Fibroblast of lung (primary cell): ENCODE results near the gene MYO1A. TPM values are rescaled to one million over a fixed set of nuclear protein-coding genes. Genes with fewer than 3 reads are reported as not detected.

Source experiments
- DNase-seq, 2 donors: peaks; one replicate each; pipeline versions ENCODE4 v3.0.0 to v3.0.0-alpha.2; 2010; ENCODE audit warnings: low read depth in 2 of 2
- H2AFZ ChIP-seq: 2 replicates; pipeline ENCODE4 v1.5.1; 2012; ENCODE audit warnings: low read length, control low read depth, inconsistent platforms
- H3K27ac ChIP-seq: 2 replicates; pipeline ENCODE4 v1.5.1; 2011; ENCODE audit warnings: low read length, control low read depth; ENCODE audit not compliant: insufficient read depth
- H3K27me3 ChIP-seq: 2 replicates; pipeline ENCODE4 v1.5.1; 2011; ENCODE audit warnings: mild to moderate bottlenecking, low read length; ENCODE audit not compliant: control insufficient read depth, insufficient read depth
- H3K36me3 ChIP-seq: 2 replicates; pipeline ENCODE4 v1.5.1; 2011; ENCODE audit warnings: low read length; ENCODE audit not compliant: control insufficient read depth, insufficient read depth
- H3K4me1 ChIP-seq: 2 replicates; pipeline ENCODE4 v1.5.1; 2011; ENCODE audit warnings: low read length; ENCODE audit not compliant: control insufficient read depth, insufficient read depth; ENCODE audit errors: extremely low read depth
- H3K4me2 ChIP-seq: 2 replicates; pipeline ENCODE4 v1.5.1; 2011; ENCODE audit warnings: low read length, control low read depth; ENCODE audit not compliant: insufficient read depth; ENCODE audit errors: extremely low read depth
- H3K4me3 ChIP-seq, 4 experiments: fragments of 200-600 bp in 1 of 4; sonication (generic) in 1 of 4; replicated peaks in 1 of 4; 2 replicates each; pipeline ENCODE4 v1.5.1; 2011 to 2016; ENCODE audit warnings: low read length in 4 of 4, low read depth in 3 of 4, mild to moderate bottlenecking in 3 of 4, control low read depth in 2 of 4, inconsistent platforms in 1 of 4, mixed read lengths in 1 of 4; ENCODE audit not compliant: insufficient read depth in 1 of 4; ENCODE audit errors: control extremely low read depth in 1 of 4
- H3K79me2 ChIP-seq: 2 replicates; pipeline ENCODE4 v1.5.1; 2012; ENCODE audit warnings: mild to moderate bottlenecking, low read length, inconsistent platforms; ENCODE audit not compliant: control insufficient read depth, insufficient read depth
- H3K9ac ChIP-seq: 2 replicates; pipeline ENCODE4 v1.5.1; 2011; ENCODE audit warnings: mild to moderate bottlenecking, low read length, control low read depth; ENCODE audit not compliant: insufficient read depth
- H3K9me3 ChIP-seq: 2 replicates; pipeline ENCODE4 v1.5.1; 2012; ENCODE audit warnings: low read depth, low read length; ENCODE audit not compliant: control insufficient read depth, insufficient read depth
- H4K20me1 ChIP-seq: 2 replicates; pipeline ENCODE4 v1.5.1; 2011; ENCODE audit warnings: low read length; ENCODE audit not compliant: control insufficient read depth, insufficient read depth; ENCODE audit errors: extremely low read depth
- EZH2 ChIP-seq: IDR thresholded peaks from 2 replicates; pipeline ENCODE4 v1.5.1; 2012; ENCODE audit warnings: low read length, control low read depth, mild to moderate bottlenecking; ENCODE audit errors: missing control alignments
- polyA plus RNA-seq, 2 donors: library from polyadenylated mRNA; depleted of rRNA in 1 of 2; stranded (reverse) in 1 of 2; unstranded in 1 of 2; fragments of >200 nt; gene quantifications; 2 replicates each; pipeline ENCODE4 v1.2.1, GENCODE V29; 2011 to 2012; ENCODE audit warnings: missing spikeins in 1 of 2
- total RNA-seq: library from RNA; depleted of rRNA; stranded (reverse); fragments of >200 nt; gene quantifications from 2 replicates; pipeline ENCODE4 v1.2.1, GENCODE V29; 2014
- TF ChIP-seq, protein P1 (sequence below), 2 donors: IDR thresholded peaks in 1 of 2; conservative IDR thresholded peaks in 1 of 2; 1 replicate in 1 of 2; 2 replicates in 1 of 2; pipeline ENCODE4 v1.5.1; 2011 to 2012; ENCODE audit warnings: low read length in 2 of 2, control low read depth in 1 of 2, inconsistent platforms in 1 of 2, low read depth in 1 of 2, mild to moderate bottlenecking in 1 of 2

MYO1A gene
- total and polyA plus RNA-seq, 2 donors (not counting 1 experiment from before 2014, with no cell fraction given) = 0.01 to 0.17 TPM

DNA sequence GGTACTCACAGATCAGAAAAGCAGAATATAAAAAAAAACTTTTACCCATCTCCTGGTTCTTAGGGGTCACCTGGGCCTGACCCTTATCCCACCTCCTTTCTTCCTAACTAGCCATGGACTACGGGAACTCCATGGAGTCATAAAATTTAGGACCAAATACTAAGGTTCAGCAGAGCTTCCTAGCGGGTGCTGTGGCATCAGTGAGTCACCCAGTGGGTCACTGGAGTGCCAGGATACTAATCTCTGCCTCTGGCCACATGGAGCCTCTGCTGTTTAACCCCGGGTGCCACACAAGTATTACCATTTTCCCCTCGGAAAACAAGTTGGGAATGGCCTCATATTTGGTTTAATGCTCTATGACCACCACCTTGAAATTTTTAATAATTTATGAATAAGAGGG is 50.5 kb downstream of the MYO1A start:
- Histone ChIP-seq H3K9me3 (no peaks in the 10 kb centered on the region), H3K4me3 (no peak overlapping the region), H3K4me1 (peaks cover 4% of the 10 kb centered on the region), H4K20me1 (no peaks in the 10 kb centered on the region), H3K36me3 (peaks cover 15% of the 10 kb centered on the region), H2AFZ (no peak overlapping the region), H3K27ac (no peak overlapping the region), H3K4me2 (no peak overlapping the region), H3K79me2 (peaks cover 7% of the 10 kb centered on the region), H3K9ac (no peak overlapping the region), H3K27me3 (no peaks in the 10 kb centered on the region)
- no peak for DNase-seq
- no peak for TF ChIP-seq EZH2
- TF ChIP-seq, protein P1, sequence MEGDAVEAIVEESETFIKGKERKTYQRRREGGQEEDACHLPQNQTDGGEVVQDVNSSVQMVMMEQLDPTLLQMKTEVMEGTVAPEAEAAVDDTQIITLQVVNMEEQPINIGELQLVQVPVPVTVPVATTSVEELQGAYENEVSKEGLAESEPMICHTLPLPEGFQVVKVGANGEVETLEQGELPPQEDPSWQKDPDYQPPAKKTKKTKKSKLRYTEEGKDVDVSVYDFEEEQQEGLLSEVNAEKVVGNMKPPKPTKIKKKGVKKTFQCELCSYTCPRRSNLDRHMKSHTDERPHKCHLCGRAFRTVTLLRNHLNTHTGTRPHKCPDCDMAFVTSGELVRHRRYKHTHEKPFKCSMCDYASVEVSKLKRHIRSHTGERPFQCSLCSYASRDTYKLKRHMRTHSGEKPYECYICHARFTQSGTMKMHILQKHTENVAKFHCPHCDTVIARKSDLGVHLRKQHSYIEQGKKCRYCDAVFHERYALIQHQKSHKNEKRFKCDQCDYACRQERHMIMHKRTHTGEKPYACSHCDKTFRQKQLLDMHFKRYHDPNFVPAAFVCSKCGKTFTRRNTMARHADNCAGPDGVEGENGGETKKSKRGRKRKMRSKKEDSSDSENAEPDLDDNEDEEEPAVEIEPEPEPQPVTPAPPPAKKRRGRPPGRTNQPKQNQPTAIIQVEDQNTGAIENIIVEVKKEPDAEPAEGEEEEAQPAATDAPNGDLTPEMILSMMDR (conservative IDR thresholded peaks at IDR 0.05 in 1 of 2, IDR thresholded peaks at IDR 0.05 in 1 of 2; ENCODE audit: low read depth in 1 of 2, low read length in 2 of 2) = no peak

DNA sequence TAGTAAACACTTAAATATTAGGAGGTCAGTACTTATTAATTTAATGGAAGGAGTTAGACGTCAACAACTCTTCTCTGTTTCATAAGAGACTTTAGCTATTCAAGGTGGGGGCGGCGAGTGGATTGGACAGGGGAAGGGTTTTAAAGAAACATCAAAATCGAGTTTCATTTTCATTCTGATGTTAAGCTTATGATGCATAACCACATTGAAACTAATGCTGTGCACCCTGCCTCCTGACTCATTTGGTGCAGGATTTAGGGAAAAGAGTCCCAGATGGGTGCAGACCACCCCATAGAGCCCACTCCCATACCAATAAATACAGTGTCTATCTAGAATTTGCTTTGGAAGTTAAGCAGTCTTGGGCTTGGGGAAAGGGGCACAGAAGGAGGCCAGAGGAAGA is 50.9 kb downstream of the MYO1A start:
- TF ChIP-seq EZH2 = no peak
- TF ChIP-seq, protein P1 (conservative IDR thresholded peaks at IDR 0.05 in 1 of 2, IDR thresholded peaks at IDR 0.05 in 1 of 2; ENCODE audit: low read depth in 1 of 2, low read length in 2 of 2) = no peak
- H4K20me1 ChIP-seq = no peaks in the 10 kb centered on the region
- DNase-seq = no peak
- no peak overlapping the region for H3K27ac ChIP-seq
- no peak overlapping the region for H3K4me3 ChIP-seq
- no peak overlapping the region for H2AFZ ChIP-seq
- H3K79me2 ChIP-seq = peaks cover 3% of the 10 kb centered on the region
- H3K4me2 ChIP-seq = no peak overlapping the region
- H3K4me1 ChIP-seq = peaks cover 4% of the 10 kb centered on the region
- H3K9ac ChIP-seq = no peak overlapping the region
- no peaks in the 10 kb centered on the region for H3K27me3 ChIP-seq
- no peaks in the 10 kb centered on the region for H3K9me3 ChIP-seq
- H3K36me3 ChIP-seq = peaks cover 11% of the 10 kb centered on the region

GRCh38 chr12:56998316-56998715 is 51.6 kb downstream of the MYO1A start:
- H3K27me3 ChIP-seq = no peaks in the 10 kb centered on the region
- no peak overlapping the region for H3K9ac ChIP-seq
- H3K27ac ChIP-seq = no peak overlapping the region
- H3K4me1 ChIP-seq = peaks cover 4% of the 10 kb centered on the region
- H3K9me3 ChIP-seq = no peaks in the 10 kb centered on the region
- peaks cover 1% of the 10 kb centered on the region for H3K79me2 ChIP-seq
- H3K36me3 ChIP-seq = peaks cover 6% of the 10 kb centered on the region
- H3K4me2 ChIP-seq = no peak overlapping the region
- TF ChIP-seq, protein P1 (conservative IDR thresholded peaks at IDR 0.05 in 1 of 2, IDR thresholded peaks at IDR 0.05 in 1 of 2; ENCODE audit: low read depth in 1 of 2, low read length in 2 of 2) = no peak
- no peak for TF ChIP-seq EZH2
- H2AFZ ChIP-seq = no peak overlapping the region
- DNase-seq = no peak
- H4K20me1 ChIP-seq = no peaks in the 10 kb centered on the region
- no peak overlapping the region for H3K4me3 ChIP-seq
